22Rv1 (cell line): ENCODE measurements around the gene FANCM.

Experiments
- ZFX ChIP-seq: fragments of 450-650 bp; IDR thresholded peaks from 2 replicates; pipeline ENCODE4 v1.6.1; 2017; ENCODE audit warnings: antibody characterized with exemption, borderline replicate concordance
- TF ChIP-seq, protein P1 (sequence below): fragments of 450-650 bp; IDR thresholded peaks from 2 replicates; pipeline ENCODE4 v1.5.1; 2017; ENCODE audit warnings: mild to moderate bottlenecking

DNA sequence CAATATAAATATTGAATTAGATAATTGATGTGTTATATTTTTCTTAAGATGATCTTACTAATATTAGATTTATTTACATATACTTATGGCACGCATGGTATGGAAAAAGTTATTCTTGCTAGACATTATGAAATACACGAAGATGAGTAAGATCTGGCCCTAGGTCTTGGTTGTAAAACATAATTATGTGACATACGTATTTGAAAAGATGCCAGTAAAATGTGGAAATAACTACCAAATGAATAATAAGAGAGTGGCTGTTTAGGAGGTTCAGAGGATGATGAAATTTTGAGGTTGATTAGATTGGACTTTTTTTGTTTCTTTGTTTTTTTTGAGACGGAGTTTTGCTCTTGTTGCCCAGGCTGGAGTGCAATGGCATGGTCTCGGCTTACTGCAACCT is 41.3 kb downstream of the FANCM start:
- TF ChIP-seq, protein P1, sequence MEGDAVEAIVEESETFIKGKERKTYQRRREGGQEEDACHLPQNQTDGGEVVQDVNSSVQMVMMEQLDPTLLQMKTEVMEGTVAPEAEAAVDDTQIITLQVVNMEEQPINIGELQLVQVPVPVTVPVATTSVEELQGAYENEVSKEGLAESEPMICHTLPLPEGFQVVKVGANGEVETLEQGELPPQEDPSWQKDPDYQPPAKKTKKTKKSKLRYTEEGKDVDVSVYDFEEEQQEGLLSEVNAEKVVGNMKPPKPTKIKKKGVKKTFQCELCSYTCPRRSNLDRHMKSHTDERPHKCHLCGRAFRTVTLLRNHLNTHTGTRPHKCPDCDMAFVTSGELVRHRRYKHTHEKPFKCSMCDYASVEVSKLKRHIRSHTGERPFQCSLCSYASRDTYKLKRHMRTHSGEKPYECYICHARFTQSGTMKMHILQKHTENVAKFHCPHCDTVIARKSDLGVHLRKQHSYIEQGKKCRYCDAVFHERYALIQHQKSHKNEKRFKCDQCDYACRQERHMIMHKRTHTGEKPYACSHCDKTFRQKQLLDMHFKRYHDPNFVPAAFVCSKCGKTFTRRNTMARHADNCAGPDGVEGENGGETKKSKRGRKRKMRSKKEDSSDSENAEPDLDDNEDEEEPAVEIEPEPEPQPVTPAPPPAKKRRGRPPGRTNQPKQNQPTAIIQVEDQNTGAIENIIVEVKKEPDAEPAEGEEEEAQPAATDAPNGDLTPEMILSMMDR: no peak
- TF ChIP-seq ZFX: no peak
